Ascending aorta (tissue), 2 donors: ENCODE measurements around the gene CXADR. TPM values are rescaled to one million over a fixed set of nuclear protein-coding genes. Genes with fewer than 3 reads are reported as not detected.

Source experiments
- DNase-seq, 2 donors: peaks; one replicate each; pipeline ENCODE4 v3.0.0-alpha.2; 2019; ENCODE audit warnings: low spot score in 2 of 2
- H3K27ac ChIP-seq, 2 donors: fragments of 200-600 bp; sonication (generic); one replicate each; pipeline ENCODE4 v1.5.1; 2016 to 2017; ENCODE audit warnings: mild to moderate bottlenecking in 1 of 2
- H3K27me3 ChIP-seq: fragments of 200-600 bp; sonication (generic); one replicate; pipeline ENCODE4 v1.5.1; 2017
- H3K36me3 ChIP-seq, 2 donors: fragments of 200-600 bp; sonication (generic); one replicate each; pipeline ENCODE4 v1.5.1; 2016
- H3K4me1 ChIP-seq, 2 donors: fragments of 200-600 bp; sonication (generic); one replicate each; pipeline ENCODE4 v1.5.1; 2016 to 2017; ENCODE audit warnings: mild to moderate bottlenecking in 1 of 2
- H3K4me3 ChIP-seq, 2 donors: fragments of 200-600 bp; sonication (generic); one replicate each; pipeline ENCODE4 v1.5.1; 2016 to 2017; ENCODE audit warnings: mild to moderate bottlenecking in 1 of 2
- H3K9me3 ChIP-seq, 2 donors: fragments of 200-600 bp; sonication (generic); one replicate each; pipeline ENCODE4 v1.5.1; 2016
- intact Hi-C: fragments of 100-400 bp; cut with DNase I; formaldehyde crosslinking; loops from one replicate; pipeline ENCODE4 v1.15.1; 2023
- total RNA-seq: library from RNA; depleted of rRNA; stranded (reverse); fragments of >200 nt; gene quantifications from one replicate; pipeline ENCODE4 v1.1.0, GENCODE V29; 2016
- TF ChIP-seq, protein P1 (sequence below), 3 experiments: fragments of 200-600 bp in 2 of 3; fragments of 450-650 bp in 1 of 3; sonication (generic) in 2 of 3; IDR thresholded peaks; one replicate each; pipeline ENCODE4 v1.5.1; 2016 to 2019; ENCODE audit warnings: antibody characterized with exemption in 3 of 3, mild to moderate bottlenecking in 1 of 3, moderate library complexity in 1 of 3

The CXADR gene
- total RNA-seq, 1 donor from 2014 or later, result 0.32 TPM

DNA sequence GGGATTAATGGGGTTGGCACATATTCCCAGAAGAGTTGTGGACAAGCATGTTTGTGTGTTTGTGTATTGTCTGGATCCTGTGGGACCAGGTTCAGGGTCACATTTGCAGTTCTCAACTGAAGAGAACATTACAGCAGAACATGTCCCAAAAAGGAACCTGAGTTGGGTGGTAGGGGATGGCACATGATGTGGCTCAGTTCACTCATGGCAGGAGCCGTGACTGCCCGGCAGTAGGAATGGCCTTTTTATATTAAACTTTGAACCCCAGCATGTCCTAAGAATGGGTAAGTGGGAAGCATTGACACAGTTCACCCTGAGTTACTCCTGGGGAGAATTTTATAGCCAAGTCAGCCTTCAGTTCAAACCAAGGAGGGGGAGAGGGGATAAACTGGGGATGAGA lies 41.3 kb downstream of the CXADR start:
- no peak overlapping the region for H3K4me3 ChIP-seq
- H3K27ac ChIP-seq, result no peak overlapping the region
- no peaks in the 10 kb centered on the region for H3K9me3 ChIP-seq
- intact Hi-C loops, result no loop called here
- TF ChIP-seq, protein P1, sequence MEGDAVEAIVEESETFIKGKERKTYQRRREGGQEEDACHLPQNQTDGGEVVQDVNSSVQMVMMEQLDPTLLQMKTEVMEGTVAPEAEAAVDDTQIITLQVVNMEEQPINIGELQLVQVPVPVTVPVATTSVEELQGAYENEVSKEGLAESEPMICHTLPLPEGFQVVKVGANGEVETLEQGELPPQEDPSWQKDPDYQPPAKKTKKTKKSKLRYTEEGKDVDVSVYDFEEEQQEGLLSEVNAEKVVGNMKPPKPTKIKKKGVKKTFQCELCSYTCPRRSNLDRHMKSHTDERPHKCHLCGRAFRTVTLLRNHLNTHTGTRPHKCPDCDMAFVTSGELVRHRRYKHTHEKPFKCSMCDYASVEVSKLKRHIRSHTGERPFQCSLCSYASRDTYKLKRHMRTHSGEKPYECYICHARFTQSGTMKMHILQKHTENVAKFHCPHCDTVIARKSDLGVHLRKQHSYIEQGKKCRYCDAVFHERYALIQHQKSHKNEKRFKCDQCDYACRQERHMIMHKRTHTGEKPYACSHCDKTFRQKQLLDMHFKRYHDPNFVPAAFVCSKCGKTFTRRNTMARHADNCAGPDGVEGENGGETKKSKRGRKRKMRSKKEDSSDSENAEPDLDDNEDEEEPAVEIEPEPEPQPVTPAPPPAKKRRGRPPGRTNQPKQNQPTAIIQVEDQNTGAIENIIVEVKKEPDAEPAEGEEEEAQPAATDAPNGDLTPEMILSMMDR (IDR thresholded peaks at IDR 0.05), result no peak
- H3K36me3 ChIP-seq, result no peaks in the 10 kb centered on the region
- H3K4me1 ChIP-seq, result no peaks in the 10 kb centered on the region
- H3K27me3 ChIP-seq, result no peaks in the 10 kb centered on the region
- no peak for DNase-seq

DNA sequence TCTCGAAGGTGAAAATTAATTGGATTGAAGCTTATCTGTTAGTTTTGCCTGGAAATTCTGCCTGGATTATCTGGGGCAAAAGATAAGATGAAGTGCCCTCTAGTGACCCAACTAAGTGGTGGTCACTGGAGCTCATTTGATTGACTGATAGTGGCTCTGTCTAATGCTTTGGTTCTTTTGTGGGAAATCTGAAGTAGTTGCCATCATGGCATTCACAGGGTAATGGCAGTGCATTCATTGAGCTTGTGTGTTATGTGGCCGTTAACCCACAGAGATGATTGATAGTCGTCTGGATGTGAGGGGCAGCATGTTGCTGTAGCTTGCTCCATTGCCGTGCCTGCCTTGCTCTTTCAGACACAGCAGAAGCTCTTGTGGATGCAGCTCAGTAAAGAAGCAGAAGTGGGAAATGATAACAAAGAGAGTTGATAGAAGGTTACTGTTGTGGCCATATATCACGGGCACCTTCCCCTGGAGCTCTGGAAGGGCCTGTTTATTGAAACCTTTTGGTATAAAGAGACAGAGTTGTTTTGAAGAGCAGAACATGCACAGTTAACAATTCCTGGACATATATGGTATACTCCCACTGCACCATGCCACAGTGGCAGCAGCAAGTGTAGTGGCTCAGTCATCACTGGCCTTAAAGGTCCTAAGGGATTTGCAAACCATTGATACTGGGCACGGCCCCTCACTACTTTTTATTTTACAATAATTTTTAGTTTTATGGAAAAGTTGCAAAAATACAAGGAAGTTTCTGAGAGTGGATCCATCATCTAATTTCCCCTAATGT lies 42.0 kb downstream of the CXADR start:
- TF ChIP-seq, protein P1 (IDR thresholded peaks at IDR 0.05), result no peak
- Histone ChIP-seq H3K4me3 (no peak overlapping the region), H3K27ac (no peak overlapping the region), H3K27me3 (no peaks in the 10 kb centered on the region), H3K36me3 (no peaks in the 10 kb centered on the region), H3K9me3 (no peaks in the 10 kb centered on the region), H3K4me1 (no peaks in the 10 kb centered on the region)
- intact Hi-C loops, result no loop called here
- DNase-seq, result no peak

DNA sequence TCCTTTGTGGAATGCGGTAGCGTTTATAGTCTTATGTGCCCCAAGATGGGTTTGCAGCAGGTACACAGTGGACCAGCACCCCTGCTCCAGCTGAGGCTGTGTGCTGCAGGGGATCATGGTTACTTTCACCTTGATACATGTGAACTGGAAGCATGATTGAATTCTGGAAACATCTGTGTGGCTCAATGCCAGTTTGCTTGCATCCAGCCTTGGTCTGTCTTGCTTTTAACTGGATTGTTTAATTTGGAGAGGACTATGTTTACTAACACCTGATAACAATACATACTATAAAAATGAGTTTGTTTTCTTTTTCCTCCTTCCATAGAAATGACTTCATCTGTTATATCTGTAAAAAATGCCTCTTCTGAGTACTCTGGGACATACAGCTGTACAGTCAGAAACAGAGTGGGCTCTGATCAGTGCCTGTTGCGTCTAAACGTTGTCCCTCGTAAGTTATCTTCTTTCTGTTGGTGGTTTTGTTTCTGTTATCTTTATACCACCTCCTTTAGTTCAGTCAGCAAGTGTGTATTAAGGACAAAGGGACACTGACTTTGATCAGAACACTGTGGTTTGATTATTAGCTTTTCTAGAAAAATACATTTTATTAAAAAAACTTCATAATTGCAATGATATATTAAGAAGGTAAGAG lies 47.7 kb downstream of the CXADR start:
- intact Hi-C loops, result no loop called here

DNA sequence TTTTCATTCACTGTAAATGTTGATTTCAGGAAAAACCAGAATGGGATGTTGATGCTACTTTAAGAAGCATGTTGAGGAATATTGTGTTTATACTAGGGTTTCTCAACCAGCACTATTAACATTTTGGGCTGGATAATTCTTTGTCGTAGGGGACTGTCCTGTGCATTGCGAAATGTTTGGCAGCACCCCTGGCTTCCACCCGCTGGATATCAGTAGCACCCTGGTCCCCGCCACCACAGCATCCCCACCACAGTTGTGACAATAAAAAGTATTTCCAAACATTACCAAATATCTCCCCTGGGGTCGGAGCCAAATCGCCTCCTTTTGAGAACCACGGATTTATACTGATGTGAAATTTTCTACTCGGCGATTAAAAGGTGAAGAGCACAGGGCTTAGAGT lies 57.9 kb downstream of the CXADR start:
- H3K27me3 ChIP-seq, result no peaks in the 10 kb centered on the region

More for the DNA sequence above, 47.7 kb downstream of the CXADR start:
- H3K36me3 ChIP-seq, result no peaks in the 10 kb centered on the region
- TF ChIP-seq, protein P1 (IDR thresholded peaks at IDR 0.05), result no peak
- no peaks in the 10 kb centered on the region for H3K4me1 ChIP-seq
- no peak overlapping the region for H3K4me3 ChIP-seq
- no peak for DNase-seq
- H3K9me3 ChIP-seq, result no peaks in the 10 kb centered on the region
- H3K27ac ChIP-seq, result no peak overlapping the region
- no peaks in the 10 kb centered on the region for H3K27me3 ChIP-seq

DNA sequence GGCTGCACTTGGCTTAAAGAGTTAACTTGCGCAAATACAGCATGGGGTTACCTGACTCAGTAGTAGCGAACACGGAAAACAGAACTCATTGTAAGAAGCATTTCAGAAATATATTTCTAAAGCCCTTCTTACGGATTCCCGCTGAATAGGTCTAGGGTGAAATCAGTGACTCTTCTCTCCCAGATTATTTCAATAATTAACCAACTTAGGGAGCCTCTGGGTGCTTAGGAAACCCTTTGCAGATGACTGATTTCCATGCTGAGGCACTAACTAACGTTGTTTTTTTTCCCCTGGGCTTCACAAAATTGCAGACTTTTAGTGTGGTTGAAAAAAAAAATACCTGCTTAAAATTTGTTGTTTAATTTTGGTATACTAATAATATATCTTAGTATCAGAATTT lies 59.6 kb downstream of the CXADR start:
- no peak overlapping the region for H3K4me3 ChIP-seq
- H3K27me3 ChIP-seq, result no peaks in the 10 kb centered on the region
- H3K36me3 ChIP-seq, result no peaks in the 10 kb centered on the region
- intact Hi-C loops, result no loop called here
- TF ChIP-seq, protein P1 (IDR thresholded peaks at IDR 0.05), result no peak
- no peaks in the 10 kb centered on the region for H3K4me1 ChIP-seq
- DNase-seq, result no peak
- no peak overlapping the region for H3K27ac ChIP-seq
- no peaks in the 10 kb centered on the region for H3K9me3 ChIP-seq

More for the DNA sequence above, 57.9 kb downstream of the CXADR start:
- no peak for DNase-seq
- Histone ChIP-seq H3K36me3 (no peaks in the 10 kb centered on the region), H3K27ac (no peak overlapping the region), H3K4me1 (no peaks in the 10 kb centered on the region), H3K4me3 (no peak overlapping the region), H3K9me3 (no peaks in the 10 kb centered on the region)
- TF ChIP-seq, protein P1 (IDR thresholded peaks at IDR 0.05), result no peak
- intact Hi-C loops, result no loop called here
